GM19397 (cell line): ENCODE measurements around the gene ADAM33.

Source experiments
- ATAC-seq: cut with Tn5 transposase; IDR thresholded peaks from one replicate; pipeline ENCODE4 v1.9.1; 2021; ENCODE audit warnings: mild to moderate bottlenecking, moderate library complexity; ENCODE audit not compliant: unreplicated experiment

The ADAM33 gene

DNA sequence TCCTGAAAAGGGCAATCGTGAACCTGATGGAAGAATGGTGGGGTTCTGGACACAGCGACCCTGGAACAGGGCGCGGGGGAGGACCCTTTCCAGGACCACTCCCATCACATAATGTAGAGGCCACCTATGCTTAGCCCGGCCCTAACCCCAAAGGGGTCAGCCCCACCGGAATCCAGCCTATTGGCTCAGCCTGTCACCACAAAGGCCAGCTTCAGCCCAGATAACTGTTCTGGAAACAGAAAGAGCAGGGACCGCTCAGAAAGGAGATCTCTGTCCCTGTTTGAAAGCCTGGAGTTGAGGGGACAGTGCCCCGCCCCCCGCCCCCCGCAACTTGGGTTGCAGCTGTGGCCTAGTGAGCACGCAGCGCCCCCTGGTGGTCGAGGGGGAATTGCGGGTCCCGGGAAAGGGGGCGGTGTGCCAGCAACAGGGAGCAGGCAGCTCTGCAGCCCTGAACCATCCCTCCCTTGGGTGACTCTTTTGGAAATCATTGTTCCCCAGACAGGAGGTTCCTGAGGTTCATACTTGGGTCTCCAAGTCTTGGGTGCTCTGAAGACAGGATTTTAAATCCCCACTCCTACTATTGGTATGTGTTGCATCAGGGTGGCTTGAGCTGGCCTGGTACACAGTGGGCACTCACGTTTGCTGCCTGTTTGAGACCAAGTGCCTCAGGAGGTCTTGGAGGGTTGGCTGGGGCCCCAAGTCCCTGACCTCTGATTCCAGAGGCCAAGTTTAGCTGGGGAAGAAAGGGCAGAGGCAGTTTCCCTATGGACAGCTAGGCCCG, 29.1 kb upstream of the ADAM33 start:
- no peak for ATAC-seq

DNA sequence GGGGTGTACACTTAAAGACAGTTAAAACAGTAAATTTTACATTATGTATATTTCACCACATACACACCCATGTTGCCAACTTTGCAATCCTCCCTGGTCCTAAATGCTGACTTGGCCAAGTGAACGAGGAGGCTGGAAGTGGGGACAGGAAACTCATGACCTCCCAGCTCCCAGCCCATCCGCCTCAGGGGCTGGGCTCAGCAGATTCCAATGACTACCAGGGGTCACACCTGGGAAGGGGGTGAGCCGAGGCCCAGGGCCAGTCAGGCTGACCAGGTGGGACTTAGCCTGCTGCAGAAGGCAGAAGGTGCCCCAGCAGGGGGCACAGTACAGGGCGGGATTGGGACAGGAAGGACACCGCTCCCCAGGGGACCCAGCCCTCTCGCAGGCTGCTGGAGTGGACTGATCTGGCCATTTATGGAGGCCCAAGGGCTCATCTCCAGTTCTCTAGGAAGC, 28.2 kb upstream of the ADAM33 start:
- ATAC-seq = no peak

DNA sequence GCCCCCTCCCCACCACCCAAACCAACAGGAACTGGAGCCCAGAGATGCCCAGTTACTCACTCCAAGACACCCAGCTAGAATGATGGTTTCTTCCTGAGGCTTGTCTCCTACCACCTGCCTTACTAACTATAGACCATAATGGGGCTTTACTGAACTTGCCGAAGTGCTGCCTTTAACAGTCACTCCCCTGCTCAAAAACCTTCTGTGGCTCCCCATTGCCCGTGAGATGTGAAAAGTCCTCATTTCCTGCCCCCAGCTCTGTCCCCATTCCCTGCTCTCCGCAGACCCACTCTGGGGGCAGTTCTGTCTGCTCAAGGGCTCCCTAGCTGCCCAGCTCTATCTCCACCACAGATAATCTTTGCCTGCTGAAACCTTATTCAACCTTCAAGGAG, 25.7 kb upstream of the ADAM33 start:
- no peak for ATAC-seq

DNA sequence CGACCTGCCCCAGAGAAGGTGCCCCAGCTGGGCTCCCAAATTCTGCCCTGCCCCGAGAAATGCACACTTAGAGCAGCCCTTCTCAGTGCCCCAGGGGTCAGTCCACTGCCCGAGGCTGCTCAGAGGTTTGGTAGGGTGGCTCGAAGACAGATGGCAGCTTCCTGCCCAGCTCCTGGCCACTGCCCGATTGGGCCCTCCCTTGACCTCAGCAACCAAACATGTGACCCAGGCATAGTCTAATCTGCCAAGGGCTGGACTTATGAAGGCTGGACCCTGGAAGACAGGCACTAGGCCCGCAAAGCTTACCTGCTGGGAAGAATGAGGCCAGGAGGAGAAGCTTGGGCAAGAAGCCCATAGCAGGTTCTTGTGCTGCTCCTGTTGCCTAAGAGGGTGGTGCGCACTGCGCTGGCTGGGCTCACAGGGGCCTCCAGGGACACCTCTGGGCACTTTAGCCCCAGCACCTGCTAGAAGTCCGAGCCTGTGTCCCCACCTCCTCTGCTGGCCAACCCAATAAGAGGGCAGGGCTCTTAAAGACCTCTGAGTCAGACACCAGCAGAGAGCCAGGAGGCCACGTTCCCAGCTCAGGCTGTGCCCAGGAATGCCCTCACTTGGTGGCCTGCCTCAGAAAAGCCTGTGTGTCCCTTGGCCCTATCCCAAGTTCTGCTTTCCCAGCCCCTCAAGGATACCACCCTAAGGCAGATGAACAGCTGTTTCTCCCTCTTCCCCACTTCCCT, 25.1 kb upstream of the ADAM33 start:
- ATAC-seq = no peak

DNA sequence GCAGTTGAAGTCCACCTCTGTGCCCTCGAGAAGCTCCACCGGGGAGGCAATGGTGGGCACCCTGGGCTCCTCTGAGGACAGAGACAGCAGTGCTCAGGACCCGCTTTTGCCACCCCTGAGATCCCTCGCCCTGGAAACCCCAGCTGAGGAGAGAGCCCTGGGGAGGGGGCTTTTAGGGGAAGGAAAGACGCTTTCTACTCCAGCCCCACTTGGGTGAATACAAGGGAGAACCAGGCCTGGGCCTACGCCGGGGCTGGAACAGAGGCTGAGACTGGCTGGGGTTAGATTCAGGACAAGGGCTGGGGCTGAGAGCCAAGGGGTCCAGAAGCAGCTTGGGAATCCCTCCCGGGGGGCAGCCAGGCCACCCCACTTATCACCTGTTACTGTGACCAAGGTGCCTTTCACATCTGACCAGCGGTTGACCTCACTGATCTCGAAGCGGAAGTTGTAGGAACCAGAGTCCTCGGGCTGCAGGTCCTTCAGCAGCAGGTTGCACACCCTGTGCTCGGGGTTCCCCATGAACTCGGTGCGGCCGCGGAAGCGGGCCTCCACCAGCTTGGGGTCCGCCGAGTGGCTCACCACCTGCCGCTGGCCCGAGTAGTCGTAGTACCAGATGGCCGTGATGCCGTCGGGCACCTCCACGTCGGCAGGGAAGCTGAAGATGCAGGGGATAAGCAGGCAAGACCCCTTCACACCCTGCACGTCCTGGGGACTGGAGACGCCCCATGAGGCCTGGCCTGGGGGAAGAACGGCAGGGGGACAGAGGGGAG, 24.3 kb upstream of the ADAM33 start:
- no peak for ATAC-seq

DNA sequence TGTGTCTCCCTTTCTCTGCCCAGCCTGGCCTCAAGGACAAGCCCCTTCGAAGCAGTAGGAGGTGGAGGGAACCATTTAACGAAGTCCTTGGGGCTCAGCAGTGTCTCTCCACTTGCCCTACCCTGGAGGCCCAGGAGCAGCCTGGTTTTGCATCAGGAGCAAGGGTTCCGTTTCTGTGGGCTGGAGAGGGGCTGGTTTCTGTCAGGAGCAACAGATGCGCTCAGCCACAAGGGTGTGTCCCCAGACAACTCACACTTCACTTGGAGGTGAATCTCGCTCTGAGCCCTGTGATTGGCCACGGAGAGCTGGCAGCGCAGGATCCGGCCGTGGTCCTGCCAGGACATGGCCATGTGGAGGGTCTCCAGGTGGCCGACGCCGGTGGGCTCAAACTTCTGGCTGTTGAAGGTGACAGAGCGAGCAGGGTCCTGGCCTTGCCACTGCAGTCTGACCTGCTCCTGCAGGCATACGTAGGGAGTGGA, 23.7 kb upstream of the ADAM33 start:
- ATAC-seq = no peak

DNA sequence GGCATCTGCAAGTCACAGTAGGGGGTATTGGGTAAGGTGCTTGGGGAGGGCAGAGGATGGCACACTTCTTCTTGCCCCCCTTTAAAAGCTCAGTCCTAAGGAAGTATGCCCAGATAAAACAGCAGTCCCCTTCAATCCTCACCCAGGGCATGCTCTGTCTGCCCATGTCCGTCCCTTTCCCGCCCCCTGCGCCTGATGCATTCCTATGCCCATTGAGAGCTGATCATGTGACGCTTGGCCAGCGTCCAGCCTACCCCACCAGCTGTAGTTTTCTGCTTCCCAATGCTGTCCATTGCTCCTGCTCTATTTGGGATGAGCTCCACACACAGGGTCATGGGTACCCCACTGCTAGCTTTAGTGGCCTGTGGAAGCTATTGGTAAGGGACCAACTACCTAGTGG, 22.3 kb upstream of the ADAM33 start:
- ATAC-seq = no peak

DNA sequence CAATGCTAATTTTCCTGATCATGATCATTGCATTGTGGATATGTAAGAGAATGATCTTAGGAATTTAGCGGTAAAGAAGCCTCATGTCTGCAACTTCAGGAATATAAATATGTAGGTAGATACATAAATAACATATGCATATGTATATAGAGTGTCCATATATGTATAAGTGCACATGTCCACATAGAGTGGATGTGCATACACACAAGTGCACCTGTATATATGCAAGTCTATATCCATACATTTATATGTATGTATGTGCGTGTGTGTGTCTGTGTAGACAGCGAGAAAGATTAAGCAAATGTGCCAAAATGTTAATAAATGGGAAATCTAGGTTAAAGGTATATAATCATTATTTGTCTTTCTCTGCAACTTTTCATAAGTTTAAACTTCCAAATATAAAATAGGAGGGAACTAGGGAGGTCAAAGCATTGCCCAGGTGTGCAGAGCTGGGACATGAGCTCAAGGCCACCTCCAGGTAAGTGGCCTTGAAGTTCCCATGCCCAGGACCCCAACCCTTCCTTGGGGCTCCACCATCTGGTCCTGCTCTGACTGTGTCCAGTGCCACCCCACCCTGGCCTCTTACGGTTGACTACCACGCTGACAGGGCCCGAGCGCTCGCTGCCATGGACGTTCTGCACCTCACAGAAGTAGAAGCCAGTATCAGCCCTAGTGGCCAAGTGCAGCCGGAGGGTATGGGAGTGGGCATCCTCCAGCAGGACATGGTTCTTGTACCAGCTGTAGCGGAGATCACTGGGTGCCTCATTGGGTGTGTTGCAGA, 21.0 kb upstream of the ADAM33 start:
- no peak for ATAC-seq

DNA sequence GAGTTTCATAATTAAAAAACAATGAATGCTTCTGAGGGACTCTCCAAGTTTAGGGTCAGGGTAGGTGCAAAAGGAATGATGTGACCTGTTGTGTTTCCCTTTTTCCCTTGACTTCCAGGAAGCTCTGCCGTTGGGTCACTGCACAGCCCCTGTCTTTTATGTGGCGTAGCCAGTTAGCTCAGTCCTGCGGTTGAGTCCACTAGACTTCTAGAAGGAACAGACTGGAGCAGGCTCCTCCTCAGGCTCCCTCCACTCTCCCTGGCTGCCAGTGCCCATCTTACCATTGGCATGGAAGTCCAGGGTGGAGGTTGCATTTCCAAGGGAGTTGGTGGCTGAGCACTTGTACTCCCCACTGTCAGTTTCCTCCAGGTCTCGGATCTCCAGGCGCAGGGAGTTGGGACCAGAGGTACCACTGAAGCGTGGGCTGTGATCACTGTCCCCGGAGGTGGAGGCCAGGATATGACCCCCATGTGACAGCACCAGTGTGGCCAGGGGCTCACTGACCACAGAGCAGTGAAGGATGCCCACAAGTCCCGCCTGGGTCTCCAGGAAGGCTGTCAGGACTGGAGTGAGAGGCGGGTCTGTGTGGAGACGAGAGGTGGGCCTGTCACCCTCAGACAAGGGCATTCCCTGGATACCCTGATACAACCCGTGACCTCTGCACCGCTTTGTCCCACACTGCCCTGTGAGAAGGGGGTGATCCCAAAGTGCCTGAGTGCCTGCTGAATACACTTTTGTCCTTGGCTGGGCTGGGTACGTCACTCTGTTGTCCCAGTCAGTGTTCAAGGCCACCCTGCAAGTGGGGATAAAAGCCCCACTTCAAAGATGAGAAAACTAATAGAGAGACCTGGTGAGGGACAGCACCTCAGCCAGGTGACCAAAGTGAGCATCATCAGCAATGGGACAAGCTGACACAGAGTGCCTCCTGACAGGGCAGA, 19.5 kb upstream of the ADAM33 start:
- no peak for ATAC-seq

DNA sequence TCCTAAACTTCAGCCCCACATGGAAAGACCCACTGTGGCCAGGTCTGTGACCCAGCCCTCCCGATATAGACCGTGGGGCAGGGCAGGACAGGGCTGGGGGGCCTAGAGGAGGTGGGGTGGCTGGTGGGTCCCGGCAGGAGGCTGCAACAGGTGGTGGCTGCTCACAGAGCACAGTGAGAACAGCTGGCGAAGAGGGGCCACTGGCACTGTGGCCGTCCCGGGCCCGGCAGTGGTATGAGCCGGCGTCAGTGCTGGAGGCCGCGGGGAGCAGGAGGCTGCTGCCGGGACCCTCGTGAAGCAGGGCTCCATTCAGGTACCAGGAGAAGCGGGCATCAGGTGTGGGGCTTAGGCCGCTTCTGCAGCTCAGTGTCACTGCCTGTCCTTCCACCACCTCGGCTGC, 17.2 kb upstream of the ADAM33 start:
- no peak for ATAC-seq

DNA sequence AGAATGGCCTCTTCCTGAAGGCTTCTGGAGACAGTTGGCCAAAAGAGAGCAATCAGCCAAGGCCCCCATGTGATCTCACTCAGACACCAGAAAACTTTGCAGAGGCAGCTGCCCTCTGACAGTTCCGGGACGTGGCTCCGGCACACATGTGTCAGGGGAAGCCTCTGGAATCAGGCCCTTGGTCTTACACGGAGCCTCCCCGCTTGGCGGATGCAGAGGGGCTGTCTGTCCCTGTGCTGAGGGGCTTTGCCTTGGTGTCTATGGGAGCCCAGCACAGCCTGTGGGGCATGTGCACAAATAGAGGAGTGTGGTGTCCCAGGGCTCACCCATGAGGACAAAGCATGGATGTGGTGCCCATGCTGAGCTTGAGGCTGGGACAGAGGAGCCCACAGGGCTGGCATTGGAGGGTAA, 16.8 kb upstream of the ADAM33 start:
- no peak for ATAC-seq

DNA sequence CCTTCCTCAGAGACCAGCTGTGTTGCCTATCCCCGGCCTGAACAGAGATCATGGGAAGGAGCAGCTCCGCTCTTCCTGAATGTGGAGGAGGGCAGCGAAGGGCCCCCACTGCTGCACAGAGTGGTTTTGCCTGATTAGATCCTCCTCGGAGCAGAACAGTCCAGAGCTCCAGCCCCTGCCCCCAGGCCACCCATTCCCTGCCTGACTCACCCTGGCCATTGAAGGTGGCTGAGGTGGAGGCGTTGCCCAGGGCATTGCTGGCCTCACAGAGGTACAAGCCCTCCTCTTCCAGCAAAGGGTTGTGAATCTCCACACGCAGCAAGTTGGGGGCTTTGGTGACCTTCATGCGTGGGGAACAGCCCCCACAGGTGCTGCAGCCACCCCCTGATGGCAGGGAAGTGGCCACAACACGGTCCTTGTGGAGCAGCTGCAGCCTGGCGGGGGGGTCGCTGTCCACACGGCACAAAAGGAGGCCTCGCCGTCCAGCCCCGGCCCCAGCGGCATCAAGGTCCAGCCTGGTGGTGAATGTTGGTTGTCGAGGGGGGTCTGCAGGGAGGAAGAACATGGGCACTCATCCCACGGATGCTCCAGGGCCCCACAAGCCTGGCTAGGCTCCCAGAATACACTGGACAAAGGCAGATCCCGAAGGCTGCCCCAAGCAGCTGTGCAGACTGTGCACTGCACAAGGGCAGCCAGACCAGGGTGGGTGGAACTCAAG, 15.9 kb upstream of the ADAM33 start:
- ATAC-seq = no peak

DNA sequence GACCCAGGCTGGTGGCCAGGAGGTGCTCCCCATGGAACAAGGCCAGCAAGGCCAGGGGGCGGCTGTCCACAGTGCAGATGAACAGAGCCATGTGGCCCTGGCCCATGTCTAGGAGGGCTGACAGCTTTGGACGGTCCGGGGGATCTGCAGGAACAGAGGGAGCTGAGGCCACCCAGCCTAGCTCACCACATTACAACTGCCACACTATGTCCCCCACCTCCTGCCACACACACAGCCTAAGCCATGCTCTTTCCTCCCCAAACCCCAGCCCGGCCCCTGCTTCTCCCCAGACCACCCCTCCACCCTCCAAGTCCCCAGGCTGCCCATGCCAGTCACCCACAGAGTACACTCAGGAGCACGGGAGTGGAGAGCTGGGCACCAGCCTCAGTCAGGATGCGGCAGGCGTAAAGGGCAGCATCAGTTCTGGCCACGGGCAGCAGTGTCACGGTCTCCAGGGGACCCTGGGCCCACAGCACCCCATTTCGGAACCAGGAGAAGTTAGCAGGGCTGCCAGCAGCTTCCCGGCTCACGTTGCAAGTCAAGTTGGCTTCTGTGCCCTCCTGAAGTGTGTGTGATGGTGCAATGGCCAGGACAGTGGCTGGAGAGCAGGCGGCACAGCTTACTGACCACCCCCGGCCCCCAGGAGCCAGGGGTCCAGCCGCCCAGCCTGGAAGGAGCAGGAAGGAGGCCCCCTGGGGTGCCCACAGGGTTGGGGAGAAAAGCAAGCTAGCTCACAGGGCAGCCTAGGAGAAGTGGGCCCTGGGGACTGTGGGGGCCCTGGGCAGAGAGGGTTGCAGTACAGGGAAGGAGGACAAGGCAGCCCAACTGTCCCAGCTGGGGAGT, 15.2 kb upstream of the ADAM33 start:
- no peak for ATAC-seq

DNA sequence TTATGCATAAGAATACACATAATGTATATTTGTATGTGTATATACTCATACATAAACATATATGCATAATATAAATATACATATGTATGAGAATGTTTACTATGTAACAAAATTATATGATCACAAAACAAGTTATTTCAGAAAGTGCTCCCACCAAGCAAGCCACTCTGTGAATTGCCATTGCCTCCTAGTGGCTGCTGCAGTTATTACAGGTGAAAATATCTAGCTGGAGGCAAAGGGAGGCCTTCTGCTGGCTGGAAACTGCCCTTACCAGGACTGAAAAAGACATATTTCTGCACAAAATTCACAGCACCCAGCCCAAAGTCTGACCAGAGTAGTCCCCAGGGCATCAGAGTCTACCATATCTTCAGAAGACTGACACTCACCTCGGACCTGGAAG, 14.4 kb upstream of the ADAM33 start:
- ATAC-seq = no peak

DNA sequence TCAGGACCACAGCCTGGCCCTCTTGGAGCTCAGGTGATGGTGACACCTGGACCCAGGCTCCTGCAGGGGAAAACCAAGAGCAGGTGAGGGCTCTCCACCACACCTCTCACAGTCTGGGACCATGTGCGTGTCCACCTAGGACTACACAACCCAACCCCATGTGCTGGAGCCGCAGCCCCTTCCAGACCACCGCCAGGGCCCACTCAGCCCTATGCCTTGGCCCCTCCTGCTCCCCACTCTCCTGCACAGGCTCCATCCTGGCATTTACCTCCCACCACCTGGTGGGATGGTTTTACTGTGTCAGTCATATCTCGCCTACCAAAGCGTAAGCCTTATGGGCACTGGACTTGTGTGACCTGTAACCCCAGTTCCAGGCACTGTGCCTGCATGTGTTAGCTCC, 13.1 kb upstream of the ADAM33 start:
- no peak for ATAC-seq

DNA sequence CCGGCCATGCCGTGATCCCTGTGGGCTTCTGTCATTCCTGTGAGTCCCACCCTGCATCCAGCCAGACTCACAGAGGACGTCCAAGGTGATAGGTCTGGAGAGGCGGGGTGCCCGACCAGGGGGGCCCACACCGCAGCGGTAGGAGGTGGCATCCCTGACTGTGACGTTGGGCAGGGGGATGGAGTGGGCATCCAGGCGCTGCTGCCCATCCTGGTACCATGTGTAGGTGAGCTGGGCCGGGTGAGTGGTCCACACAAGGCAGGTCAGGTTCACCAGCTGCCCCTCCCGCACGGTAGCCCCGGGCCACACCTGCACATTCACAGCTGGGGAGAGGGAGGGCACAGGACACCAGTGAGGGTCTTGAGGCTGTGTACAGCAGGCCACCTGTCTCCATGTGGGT, 11.6 kb upstream of the ADAM33 start:
- no peak for ATAC-seq

DNA sequence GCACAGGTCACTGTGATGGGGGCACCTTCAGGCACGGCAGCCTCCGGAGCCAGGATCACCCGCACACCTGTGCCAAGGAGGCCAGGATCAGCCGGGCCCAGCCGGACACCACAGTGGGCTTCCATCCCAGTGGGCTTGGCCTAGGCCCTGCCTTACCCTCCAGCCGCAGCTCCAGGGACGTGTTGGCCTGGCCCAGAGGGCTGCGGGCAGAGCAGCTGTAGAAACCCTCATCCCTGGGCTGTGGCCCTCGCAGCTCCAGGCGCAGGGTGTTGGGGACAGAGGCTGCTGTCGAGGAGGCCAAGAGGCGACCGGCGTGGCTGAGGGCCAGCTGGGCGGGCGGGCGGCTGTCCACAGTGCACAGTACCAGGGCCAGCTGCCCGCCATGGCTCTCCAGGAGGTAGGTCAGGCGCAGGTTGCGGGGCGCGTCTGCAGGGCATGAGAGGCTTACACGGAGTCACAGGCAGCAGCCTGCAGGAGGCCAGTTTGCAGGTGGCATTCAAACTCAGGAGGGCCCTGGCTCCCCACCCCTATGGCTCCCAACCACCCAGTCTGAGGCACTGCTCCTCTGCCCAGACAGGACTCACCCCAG, 11.0 kb upstream of the ADAM33 start:
- ATAC-seq = no peak

DNA sequence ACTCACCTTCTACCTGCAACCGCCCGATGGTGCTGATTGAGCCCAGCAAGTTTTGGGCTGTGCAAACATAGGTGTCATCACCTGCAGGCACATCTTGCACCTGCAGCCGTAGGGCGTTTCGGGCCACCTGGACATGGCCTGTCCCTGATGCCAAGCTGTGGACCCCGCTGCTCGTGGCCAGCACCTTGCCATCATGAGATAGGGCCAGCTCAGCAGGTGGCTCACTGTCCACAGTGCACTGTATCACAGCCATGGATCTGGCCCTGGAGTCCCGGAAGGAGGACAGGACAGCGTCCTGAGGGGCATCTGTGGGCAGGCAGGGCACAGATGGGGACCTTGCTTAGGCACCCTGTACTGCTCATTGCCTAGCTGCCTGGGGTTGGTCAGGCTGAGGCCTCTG, 10.1 kb upstream of the ADAM33 start:
- no peak for ATAC-seq
